Umbilical cord (tissue), 2 donors: ENCODE results near the gene SULT1C4. TPM values are rescaled to one million over a fixed set of nuclear protein-coding genes. Genes with fewer than 3 reads are reported as not detected.
"Not testable (repeated sequence)": the region's sequence is repeated elsewhere in the genome, so short reads cannot be mapped to it uniquely, and the experiment has no call there.

Experiments used
- DNase-seq: peaks from one replicate; pipeline ENCODE4 v3.0.0-alpha.2; 2015; ENCODE audit warnings: low spot score
- total RNA-seq: library from RNA; depleted of rRNA; stranded (reverse); fragments of >200 nt; gene quantifications from one replicate; pipeline ENCODE4 v1.2.3, GENCODE V29; 2014; ENCODE audit warnings: low replicate concordance; ENCODE audit not compliant: insufficient read depth

The SULT1C4 gene
- total RNA-seq, result 17.1 TPM

DNA sequence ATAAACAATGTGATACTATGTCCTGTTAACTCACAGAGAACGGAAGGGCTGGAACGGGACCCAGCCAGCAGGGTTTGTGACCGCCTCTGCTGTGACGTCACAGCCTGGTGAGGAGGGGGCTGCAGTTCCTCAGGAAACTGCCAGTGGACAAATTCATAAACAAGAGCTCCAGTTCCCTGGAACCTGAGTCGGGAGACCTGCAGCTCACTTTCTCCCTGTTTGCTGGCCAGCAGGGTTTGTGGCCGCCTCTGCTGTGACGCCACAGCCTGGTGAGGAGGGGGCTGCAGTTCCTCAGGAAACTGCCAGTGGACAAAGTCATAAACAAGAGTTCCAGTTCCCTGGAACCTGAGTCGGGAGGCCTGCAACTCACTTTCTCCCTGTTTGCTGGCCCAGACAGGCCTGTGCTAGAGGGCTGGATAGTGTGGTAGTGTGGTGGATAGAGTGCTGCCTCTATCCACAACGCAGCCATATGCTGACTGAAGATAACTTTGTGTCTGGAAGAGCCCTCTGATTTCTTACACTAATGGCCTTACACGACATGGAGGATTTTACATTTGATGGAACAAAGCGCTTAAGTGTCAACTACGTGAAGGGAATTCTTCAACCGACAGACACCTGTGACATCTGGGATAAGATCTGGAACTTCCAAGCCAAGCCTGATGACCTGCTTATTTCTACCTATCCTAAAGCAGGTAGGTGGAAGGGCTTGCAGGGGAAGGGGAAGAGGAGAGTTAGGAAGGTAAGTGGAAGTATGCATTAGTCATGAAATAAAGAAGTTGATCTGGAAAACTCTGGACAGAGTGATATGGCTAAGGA lies at the start of gene SULT1C4:
Gene SULT1C4 (plus strand): TSS at position 140 of the 816 bp plus-strand sequence. CDS start 384 bp downstream, at position 524.
- DNase-seq, result peak; percentile 83

DNA sequence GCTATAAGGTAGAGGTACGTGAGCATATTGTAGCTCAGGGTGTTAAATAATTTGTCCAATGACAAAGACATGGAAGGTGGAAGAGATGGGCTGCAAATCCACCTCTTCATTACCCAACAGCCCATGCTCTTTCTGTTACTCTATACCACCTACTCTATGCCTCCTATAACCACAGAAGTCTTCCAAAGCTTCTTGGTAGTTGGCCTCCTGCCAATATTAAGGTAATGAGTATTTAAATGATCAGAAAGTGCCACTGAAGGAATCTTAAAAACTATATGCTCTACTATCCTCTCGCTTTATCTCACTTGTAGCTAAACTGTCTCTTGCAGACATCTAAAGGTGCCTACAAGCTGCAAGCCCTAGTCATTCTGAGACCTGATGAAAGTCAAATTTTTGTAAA lies 48.0 kb upstream of the SULT1C4 start:
- DNase-seq, result no peak

DNA sequence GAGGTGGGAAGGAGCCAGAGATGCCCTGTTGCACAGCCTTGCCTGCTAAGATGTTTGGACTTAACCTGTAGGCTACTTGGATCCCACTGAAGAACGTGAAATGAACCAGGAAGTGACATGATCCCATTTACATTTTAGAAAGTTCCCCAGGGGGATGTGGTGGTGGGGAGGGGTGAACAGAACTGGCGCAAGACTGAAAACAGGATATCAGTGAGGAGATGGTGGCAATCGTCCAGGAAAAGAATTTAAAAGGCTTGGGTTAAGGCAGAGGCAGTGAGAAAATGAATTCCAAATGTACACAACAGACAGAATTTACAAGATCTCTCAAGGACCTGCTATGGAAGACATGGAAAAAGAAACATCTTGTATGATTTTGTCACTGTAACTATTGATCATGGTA lies 46.8 kb upstream of the SULT1C4 start:
- DNase-seq, result peak; percentile 46

DNA sequence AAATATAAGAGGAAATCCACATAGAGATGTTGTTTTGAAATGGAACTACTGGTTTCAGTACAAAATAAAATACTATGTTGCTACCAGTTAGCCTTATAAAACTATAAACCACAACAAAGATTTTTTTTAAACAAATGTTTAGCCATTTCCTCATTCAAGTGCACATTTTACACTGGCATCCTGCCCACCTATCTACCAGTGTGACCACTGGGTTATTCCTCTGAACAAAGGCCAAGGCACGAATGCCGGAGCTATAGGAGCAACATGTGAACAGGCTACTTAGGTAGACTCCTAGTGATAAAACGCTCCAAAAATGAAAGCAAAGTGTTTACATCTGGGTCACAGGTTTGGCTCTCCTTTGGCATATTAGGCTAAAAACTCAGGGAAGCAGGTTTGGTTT lies 31.8 kb upstream of the SULT1C4 start:
- no peak for DNase-seq

DNA sequence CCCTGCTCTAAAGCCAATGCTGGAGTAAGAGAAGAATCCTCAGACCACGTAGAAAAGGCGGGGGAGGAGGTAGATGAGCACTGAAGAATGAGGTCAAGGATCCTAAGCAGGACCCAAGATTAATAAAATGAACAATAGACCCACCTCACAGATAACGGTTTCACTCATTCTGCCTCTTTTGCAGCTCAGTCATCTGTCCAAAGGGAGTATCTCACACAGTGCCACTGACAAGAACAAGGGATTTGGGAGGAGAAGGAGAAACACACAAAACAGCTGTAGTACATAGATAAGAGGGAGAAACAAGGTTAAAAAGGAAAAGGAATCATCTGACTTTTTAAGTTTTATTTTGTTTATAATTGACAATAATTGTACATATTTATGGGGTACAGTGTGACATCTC lies 30.9 kb upstream of the SULT1C4 start:
- no peak for DNase-seq

DNA sequence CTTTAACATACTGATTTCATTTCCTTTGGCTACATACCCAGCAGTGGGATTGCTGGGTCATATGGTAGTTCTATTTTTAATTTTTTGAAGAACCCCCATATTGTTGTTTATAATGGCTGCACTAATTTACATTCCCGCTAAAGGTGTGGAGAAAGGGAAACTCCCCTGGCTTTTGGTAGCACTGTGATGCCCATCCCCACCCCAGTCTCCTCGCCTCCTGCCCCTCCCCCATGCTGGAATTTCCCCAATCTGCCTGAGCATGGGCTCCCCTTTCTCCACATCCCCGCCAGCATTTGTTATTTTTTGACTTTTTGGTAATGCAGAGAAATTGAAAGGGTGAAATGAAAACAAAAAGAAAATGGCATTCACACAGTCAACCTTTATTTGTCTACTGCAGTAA lies 30.0 kb upstream of the SULT1C4 start:
- DNase-seq, result no peak

DNA sequence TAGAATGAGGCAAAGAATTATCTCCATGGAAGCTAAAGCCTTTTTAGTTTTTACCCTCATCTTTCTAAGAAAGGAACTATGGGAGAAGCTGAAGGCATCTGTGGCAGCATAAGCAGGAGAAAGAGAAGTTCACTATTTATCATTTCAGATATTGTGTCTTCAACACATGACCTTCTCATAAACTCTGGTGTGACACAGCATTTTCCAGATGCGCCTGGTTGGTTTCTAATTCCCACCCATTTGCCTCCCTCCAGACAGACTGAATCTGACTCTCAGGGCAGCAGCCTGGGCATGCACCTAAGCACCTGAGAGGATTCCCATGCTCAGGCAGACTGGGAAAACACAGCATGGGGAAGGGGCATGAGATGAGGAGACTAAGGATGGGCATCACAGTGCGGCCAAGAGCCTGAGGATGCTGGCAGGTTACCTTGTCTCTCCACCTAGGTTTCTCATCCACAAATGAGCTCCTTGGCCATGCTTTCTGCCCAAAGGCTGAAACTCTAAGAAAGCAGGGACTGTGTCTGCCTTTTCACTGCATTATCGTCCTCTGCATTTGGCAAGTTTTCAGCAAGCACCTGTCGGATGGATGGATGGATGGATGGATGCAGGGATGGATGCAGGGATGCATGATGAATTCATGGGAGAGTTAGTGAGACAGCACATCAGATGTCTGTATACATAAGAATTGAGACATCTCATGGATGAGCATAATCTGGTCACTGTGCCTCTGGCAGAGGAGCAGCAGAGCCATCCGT lies 28.8 kb upstream of the SULT1C4 start:
- DNase-seq, result no peak

DNA sequence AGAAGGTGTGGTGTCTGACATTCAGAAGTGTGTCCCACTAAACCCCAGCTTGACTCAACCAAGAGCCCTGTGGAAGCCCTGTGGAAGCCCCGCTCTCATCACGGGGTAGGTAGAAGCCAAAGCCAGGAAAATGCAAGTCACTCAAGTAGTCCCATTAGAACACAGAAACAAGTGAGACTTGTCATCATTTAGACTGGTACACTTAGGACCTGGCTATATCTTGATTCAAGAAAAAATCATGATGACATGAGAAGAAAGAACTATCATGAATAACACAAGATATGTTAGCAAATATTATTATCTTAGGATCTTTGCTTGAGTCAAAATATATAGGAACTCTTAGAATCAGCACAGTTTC lies 28.2 kb upstream of the SULT1C4 start:
- no peak for DNase-seq

DNA sequence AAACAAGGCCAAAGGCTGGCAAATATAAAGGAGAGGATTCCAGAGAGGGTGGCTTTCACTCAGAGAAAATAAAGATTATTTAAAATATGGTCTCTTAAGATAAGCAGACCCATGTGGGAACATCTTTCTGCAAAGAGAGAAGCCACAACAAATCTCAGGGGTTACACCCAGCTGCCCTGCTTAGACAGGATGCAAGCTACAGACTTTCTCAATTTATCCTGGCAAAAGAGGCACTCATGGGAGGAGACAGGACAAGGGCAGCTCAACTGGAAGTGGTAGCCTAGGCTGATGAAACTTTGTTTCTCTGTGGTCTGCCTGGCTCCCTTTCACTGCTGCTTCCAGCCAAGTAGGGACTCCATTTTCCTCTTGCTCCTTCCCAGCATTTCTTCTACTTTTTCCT lies 25.9 kb upstream of the SULT1C4 start:
- peak; percentile 32 for DNase-seq

DNA sequence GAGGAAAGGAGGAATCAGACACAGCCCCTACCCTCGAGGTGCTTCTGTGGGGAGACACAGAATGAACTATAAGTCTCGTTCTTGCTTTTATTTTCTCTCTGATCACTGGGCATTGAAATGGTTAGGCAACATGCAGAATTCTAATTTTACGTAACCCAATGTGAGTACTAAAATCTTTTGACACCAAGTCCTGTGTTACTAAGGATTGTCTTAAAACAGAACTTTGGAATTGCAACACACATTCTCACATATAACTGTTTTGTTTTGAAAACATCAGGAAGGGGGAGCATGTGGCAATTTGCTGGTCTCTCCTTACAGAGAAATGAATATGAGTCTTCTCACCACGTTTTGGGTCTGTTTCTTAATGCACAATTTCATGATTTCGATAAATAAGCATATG lies 23.6 kb upstream of the SULT1C4 start:
- no peak for DNase-seq

DNA sequence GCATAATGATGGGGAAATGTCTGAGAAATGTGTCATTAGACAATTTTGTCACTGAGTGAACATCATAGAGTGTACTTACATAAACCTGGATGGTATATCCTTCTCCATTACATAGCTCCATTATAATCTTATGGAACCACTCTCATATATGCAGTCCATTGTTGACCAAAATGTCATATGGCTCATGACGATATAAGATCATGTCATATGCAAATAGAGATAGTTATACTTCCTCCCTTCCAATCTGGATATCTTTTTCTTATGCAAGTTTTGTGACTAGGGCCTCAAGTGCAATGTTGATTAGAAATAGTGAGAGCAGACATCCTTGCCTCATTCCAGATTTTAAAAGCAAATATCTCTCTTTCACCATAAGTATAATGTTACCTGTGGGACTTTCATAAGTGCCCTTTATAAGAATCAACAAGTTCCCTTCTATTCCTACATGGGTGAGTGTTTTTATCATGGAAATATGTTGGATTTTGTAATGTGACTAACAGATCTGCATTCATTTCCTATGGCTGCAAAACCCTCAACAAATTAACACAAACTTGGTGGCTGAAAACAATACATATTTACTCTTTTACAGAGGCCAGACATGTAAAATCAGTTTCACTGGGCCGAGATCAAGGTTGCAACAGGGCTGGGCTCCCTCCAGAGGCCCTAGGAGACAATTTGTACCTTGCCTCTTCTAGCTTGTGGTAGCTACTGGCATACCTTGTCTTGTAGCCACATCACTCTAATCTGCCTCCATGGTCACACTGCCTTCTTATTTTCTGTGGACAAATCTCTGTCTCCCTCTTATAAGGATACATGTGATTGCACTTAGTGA lies 21.6 kb upstream of the SULT1C4 start:
- no peak for DNase-seq

DNA sequence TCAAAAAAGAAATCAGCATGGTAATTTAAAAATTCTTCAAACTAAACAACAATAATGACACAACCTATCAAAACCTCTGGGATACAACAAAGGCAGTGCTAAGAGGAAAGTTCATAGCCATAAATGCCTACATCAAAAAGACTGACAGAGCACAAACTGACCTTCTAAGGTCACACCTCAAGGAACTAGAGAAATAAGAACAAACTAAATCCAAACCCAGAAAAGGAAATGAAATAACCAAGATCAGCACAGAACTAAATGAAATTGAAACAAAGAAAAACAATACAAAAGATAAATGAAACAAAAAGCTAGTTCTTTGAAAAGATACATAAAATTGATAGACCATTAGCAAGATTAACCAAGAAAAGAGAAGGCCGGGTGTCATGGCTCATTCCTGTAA lies 18.4 kb upstream of the SULT1C4 start:
- not testable (repeated sequence) for DNase-seq

DNA sequence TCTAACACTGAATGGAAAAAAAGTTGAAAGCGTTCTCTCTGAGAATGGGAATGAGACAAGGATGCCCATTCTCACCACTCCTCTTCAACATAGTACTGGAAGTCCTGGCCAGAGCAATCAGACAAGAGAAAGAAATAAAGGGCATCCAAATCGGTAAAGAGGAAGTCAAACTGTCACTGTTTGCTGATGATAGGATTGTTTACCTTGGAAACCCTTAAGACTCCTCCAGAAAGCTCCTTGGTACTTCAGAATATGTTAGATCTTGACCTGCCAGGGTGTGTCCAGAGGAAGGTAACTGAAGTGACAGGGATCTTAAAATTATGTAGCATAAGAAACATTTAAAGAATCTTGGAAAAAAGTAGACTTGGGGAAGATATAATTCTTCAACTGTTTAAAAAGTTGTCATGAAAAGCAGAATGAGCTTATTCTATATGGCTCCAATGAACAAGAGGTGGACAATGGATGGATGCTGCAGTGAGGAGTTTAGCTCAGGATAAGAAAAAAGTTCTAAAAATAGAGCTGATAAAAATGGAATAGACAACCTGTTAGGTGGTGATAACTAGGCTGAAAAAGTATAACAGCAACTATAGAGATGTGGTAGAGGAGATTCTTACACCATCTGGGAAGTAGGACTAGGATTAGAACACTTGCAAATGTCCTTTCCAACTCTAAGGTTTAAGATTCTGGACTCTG lies 16.8 kb upstream of the SULT1C4 start:
- DNase-seq, result no peak

DNA sequence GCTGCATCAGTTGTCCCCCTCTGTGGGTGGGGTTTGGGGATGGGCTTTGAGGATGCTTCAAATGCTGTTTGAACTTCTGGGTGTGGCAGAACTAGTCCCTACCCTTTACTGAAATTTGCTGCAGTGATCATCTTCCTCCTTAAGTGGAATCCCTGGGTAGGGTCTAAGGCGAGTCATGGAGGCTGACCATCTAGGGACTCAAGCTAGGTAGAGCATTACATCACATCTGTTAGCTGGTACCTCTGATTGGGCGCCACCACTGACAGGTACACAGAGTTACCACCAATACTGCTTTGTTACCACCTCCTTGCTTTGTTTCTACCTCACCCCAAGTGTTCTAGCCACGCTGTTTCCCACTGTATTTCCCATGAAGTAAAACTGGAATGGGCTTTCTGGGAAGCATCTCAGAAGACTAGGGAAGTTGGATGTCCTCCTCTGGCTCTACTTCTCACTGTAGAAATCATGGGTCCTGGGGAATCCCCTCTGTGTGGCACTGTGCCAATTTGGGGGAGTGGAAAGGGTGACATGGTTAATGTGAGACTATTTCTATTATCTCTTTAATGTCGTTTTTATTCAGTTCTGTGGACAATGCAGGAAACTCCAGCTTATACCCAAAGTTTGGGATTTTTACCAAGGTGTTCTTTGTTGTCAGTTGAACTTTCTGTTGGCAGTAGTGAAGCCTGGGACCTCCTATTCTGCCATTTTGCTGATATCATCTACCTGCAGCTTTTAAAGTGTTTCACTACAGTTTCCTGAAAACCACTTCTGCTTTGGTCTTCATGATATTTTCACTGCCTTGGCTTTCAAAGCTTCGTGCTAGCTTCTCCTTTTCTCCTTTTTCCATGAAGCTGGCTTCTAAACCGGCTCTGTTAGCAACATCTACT lies 14.5 kb upstream of the SULT1C4 start:
- DNase-seq, result no peak

DNA sequence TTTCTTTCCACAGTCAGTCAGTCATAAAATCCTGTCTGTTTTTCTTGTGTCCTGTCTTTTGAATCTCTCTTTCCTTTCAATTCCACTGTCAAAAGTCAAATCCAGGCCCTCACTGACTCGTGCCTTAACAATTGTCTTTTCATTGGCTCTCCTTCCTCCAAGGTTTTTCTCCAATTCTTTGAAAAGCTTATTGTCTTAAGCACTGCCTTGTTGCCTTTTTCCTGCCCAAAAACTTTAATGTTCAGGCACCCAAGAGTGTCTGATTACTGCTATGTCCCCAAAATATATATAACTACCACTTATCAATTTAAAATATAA lies 13.9 kb upstream of the SULT1C4 start:
- no peak for DNase-seq

DNA sequence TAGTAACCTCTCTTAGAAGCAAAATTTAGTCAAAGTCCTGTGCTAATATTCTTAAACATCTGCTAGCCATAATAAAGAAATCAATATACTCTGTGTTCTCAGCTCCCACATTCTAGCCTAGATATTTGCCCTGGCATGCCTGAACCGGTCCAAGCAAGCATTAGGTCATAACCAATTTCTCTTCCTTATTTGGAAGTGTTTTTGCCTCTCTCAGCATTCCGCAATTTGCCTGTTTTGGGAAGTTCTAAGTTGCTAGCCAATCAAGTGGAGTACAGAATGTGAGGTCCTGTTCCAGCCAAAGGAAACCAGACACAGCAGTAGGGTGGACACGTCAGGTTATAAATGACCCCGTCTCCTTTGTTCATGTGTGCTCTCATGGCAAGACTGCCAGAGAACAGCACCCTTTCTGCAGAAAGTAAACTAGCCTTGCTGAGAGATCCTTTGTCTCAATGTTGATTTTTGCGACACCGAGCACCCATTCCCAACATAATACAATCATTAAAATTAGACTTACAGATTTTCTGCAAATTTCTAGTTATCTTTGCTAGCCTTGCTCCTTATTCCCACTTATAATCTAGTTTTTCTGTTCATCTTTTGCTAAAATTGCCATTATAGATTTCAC lies 13.0 kb upstream of the SULT1C4 start:
- no peak for DNase-seq

DNA sequence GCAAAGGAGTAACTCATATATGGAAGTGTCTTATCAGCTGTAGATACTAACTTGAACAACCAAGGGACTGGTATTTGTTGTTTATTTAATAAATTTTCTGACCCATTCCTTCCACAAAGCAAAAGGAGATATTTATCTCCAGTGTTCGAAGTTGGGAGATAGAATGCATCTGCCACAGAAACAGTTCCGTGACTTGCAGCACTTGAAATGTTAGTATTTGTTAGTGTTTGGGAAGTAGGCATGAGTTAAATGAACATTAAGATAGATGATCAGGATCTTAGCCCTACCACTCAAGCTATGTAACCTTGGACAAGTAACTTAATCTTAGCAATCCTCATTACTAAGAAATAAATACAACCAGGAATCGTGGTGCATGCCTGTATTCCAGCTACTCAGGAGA lies 12.1 kb upstream of the SULT1C4 start:
- DNase-seq, result no peak

DNA sequence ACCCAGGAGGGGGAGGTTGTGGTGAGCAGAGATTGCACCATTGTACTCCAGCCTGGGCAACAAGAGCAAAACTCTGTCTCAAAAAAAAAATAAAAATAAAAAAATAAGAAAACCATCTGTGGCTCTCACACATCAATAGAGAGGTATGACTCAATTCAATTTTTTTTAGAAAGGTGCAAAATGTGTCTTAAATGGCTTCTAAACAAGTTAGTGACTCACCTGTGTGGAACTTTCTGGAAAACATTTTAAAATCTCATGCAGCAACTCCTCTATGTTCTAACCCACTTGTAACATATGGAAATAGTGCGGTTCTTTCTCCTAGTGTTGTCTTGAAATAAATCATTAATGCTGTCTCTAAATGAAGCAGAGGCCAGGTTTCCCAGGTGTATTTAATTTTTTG lies 10.7 kb upstream of the SULT1C4 start:
- no peak for DNase-seq

DNA sequence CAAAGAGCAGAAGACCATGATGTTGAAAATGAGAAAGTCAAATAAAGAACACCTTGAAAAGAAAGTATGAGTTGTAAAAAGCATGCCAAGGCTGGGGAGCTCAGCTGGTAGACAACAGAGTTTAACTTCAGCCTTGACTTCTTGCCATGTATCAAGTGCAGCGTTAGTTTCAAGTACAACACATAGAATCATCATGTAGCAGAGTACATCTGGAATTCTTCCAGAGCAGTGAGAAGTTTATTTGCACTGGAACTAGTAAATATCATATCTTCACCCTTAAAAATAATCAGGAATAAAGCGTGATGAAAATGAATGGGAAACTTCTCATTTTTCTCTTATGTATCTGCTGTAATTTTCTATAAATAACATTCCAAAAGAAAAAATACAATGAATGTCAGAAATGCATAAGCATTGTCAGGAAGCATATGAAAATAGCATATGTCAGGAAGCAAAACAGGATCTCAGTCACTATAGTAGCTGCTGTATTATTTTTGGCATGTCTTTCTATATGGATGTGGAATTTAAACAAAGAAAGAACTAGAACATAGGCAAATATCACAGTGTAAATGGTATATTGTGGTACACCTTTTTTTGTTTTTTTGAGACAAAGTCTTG lies 10.1 kb upstream of the SULT1C4 start:
- DNase-seq, result no peak

DNA sequence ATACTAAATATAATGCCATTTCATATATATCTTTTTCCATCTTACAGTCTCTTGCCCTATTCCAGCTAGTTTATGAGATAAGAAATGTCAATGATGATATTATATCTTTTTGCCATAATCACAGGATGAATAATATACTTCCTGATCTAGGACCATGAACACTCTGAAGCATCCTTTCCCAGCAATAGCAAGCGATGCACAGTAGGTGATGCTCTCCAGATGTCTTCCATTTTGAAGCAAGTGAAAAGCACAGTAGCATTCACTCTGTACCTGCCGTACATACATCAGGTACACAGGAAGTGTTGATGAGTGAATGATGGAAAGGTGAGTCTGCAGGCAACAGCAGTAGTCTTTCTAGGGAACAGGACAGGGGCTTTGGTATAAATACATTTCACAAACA lies 8.6 kb upstream of the SULT1C4 start:
- no peak for DNase-seq
